Panc1 (cell line): ENCODE measurements around the gene PTPRA. TPM values are rescaled to one million over a fixed set of nuclear protein-coding genes. Genes with fewer than 3 reads are reported as not detected.

ENCODE experiments used
- ATAC-seq: fragments of 200-7000 bp; cut with Tn5 transposase; 2 replicates; pipeline ENCODE4 v1.9.1; 2020; ENCODE audit warnings: mild to moderate bottlenecking, moderate library complexity
- BruUV-seq: library from RNA; stranded (reverse); fragments of 400-500 nt; replicated peaks from 2 replicates; lab custom pipeline; 2021; lab: Mats Ljungman, UMichigan
- CTCF ChIA-PET: fragments of 300-600 bp; sonication (Branson Sonifier 250); formaldehyde crosslinking; loops from one replicate; lab custom pipeline; 2022; ENCODE audit warnings: antibody characterized with exemption; lab: Charles Lee
- POLR2A ChIA-PET: fragments of 300-600 bp; sonication (Branson Sonifier 250); formaldehyde crosslinking; loops from one replicate; lab custom pipeline; 2022; ENCODE audit warnings: antibody characterized with exemption; lab: Charles Lee
- DNase-seq: peaks from one replicate; pipeline ENCODE4 v3.0.0-alpha.2; 2010; ENCODE audit warnings: low read depth, low spot score
- H3K27ac ChIP-seq: 2 replicates; pipeline ENCODE4 v1.5.1; 2011; ENCODE audit warnings: mild to moderate bottlenecking, low read length, inconsistent platforms
- H3K27me3 ChIP-seq: fragments of 200-500 bp; sonication (Bioruptor generic); 2 replicates; pipeline ENCODE4 v1.6.0; 2014; ENCODE audit warnings: low read length, inconsistent platforms; ENCODE audit not compliant: control insufficient read depth, insufficient read depth
- H3K36me3 ChIP-seq: fragments of 200-500 bp; sonication (Bioruptor generic); 2 replicates; pipeline ENCODE4 v1.5.1; 2014; ENCODE audit warnings: inconsistent platforms, mild to moderate bottlenecking, low read length, moderate library complexity; ENCODE audit not compliant: control insufficient read depth, insufficient read depth
- H3K4me1 ChIP-seq: 2 replicates; pipeline ENCODE4 v1.5.1; 2011; ENCODE audit warnings: inconsistent platforms, mild to moderate bottlenecking, low read length, moderate library complexity; ENCODE audit not compliant: control insufficient read depth, insufficient read depth
- H3K4me3 ChIP-seq, 2 experiments: 2 replicates each; pipeline ENCODE4 v1.5.1; 2011 to 2012; ENCODE audit warnings: low read depth in 2 of 2, low read length in 2 of 2, mild to moderate bottlenecking in 2 of 2, inconsistent platforms in 1 of 2, moderate library complexity in 1 of 2
- H3K9me3 ChIP-seq: fragments of 200-500 bp; sonication (Bioruptor generic); 2 replicates; pipeline ENCODE4 v1.5.1; 2014; ENCODE audit warnings: low read depth, mild to moderate bottlenecking, inconsistent platforms, low read length, moderate library complexity; ENCODE audit not compliant: control insufficient read depth, insufficient read depth
- POLR2AphosphoS5 ChIP-seq: IDR thresholded peaks from 2 replicates; pipeline ENCODE4 v1.6.1; 2012; ENCODE audit warnings: mild to moderate bottlenecking, low read depth, low read length, moderate library complexity
- SIN3A ChIP-seq: IDR thresholded peaks from 2 replicates; pipeline ENCODE4 v1.6.1; 2012; ENCODE audit warnings: low read depth, mild to moderate bottlenecking, low read length, moderate library complexity, borderline replicate concordance; ENCODE audit not compliant: insufficient read depth
- TCF7L2 ChIP-seq: IDR thresholded peaks from 2 replicates; pipeline ENCODE4 v1.6.1; 2011; ENCODE audit warnings: mild to moderate bottlenecking, low read depth, low read length, inconsistent platforms
- in situ Hi-C: cut with HindIII; loops from 2 replicates; pipeline ENCODE4 v1.10.0; 2016; ENCODE audit warnings: low sequenced_read_pairs, low pct_unique_long_range_greater_than_20kb
- intact Hi-C: fragments of 100-400 bp; cut with micrococcal nuclease; formaldehyde crosslinking; loops from one replicate; pipeline ENCODE4 v1.10.0; 2022; ENCODE audit not compliant: unreplicated experiment
- total RNA-seq: library from RNA; stranded (reverse); gene quantifications from one replicate; pipeline ENCODE4 v1.2.1, GENCODE V29; 2021; ENCODE audit not compliant: unreplicated experiment
- TF ChIP-seq, protein P1 (sequence below): fragments of 450-650 bp; IDR thresholded peaks from 2 replicates; pipeline ENCODE4 v1.5.1; 2017; ENCODE audit warnings: mild to moderate bottlenecking
- TF ChIP-seq, protein P2 (sequence below), 2 experiments: IDR thresholded peaks; 2 replicates each; pipeline ENCODE4 v1.6.1; 2011 to 2012; ENCODE audit warnings: low read depth in 2 of 2, control low read depth in 1 of 2, low read length in 1 of 2, mild to moderate bottlenecking in 1 of 2, moderate library complexity in 1 of 2; ENCODE audit not compliant: insufficient read depth in 1 of 2

The PTPRA gene
- total RNA-seq, 1 experiment from 2014 or later: 56.6 TPM

DNA sequence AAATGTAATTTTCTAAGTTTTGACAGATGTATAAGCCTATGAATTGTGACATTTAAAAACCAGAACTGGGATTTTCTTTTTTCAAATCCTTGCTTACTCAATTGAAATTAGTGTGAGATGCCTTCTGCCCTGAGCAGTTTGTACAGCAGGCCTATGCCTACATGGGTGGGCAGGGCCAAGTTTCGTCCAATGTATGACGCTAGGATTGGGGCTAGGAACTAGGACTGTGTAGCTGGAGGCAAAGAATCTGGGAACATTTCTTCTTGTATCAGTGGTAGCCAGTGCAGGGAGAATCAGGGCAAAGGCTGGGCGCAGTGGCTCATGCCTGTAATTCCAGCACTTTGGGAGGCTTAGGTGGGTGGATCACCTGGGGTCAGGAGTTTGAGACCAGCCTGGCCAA, 3.9 kb upstream of the PTPRA start:
- in situ Hi-C loops: no loop called here
- Histone ChIP-seq H3K27ac (no peak overlapping the region), H3K36me3 (no peaks in the 10 kb centered on the region; the same call in 1 of the 2 replicates), H3K4me3 (no peak overlapping the region), H3K27me3 (no peaks in the 10 kb centered on the region), H3K9me3 (no peaks in the 10 kb centered on the region), H3K4me1 (peaks cover 29% of the 10 kb centered on the region)
- DNase-seq (no peak), ATAC-seq (no peak)
- intact Hi-C loops: no loop called here
- TF ChIP-seq TCF7L2: no peak
- no TSS peak for BruUV-seq
- ChIA-PET POLR2A (interaction anchor here (0.7 kb wide), 1 partner anchor 573 kb away, joined by 3 read pairs; the partner anchor contains the start of gene TGM3), CTCF (no interaction called here)

GRCh38 chr20:2871111-2871465, 2.2 kb upstream of the PTPRA start:
- Histone ChIP-seq H3K27me3 (no peaks in the 10 kb centered on the region), H3K9me3 (no peaks in the 10 kb centered on the region), H3K36me3 (no peaks in the 10 kb centered on the region; the same call in 1 of the 2 replicates), H3K4me3 (no peak overlapping the region), H3K27ac (peak overlapping the region; percentile 65), H3K4me1 (peaks cover 32% of the 10 kb centered on the region)
- POLR2A ChIA-PET: no interaction called here
- TF ChIP-seq, protein P1, sequence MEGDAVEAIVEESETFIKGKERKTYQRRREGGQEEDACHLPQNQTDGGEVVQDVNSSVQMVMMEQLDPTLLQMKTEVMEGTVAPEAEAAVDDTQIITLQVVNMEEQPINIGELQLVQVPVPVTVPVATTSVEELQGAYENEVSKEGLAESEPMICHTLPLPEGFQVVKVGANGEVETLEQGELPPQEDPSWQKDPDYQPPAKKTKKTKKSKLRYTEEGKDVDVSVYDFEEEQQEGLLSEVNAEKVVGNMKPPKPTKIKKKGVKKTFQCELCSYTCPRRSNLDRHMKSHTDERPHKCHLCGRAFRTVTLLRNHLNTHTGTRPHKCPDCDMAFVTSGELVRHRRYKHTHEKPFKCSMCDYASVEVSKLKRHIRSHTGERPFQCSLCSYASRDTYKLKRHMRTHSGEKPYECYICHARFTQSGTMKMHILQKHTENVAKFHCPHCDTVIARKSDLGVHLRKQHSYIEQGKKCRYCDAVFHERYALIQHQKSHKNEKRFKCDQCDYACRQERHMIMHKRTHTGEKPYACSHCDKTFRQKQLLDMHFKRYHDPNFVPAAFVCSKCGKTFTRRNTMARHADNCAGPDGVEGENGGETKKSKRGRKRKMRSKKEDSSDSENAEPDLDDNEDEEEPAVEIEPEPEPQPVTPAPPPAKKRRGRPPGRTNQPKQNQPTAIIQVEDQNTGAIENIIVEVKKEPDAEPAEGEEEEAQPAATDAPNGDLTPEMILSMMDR: no peak
- TF ChIP-seq POLR2AphosphoS5: no peak
- TF ChIP-seq, protein P2, sequence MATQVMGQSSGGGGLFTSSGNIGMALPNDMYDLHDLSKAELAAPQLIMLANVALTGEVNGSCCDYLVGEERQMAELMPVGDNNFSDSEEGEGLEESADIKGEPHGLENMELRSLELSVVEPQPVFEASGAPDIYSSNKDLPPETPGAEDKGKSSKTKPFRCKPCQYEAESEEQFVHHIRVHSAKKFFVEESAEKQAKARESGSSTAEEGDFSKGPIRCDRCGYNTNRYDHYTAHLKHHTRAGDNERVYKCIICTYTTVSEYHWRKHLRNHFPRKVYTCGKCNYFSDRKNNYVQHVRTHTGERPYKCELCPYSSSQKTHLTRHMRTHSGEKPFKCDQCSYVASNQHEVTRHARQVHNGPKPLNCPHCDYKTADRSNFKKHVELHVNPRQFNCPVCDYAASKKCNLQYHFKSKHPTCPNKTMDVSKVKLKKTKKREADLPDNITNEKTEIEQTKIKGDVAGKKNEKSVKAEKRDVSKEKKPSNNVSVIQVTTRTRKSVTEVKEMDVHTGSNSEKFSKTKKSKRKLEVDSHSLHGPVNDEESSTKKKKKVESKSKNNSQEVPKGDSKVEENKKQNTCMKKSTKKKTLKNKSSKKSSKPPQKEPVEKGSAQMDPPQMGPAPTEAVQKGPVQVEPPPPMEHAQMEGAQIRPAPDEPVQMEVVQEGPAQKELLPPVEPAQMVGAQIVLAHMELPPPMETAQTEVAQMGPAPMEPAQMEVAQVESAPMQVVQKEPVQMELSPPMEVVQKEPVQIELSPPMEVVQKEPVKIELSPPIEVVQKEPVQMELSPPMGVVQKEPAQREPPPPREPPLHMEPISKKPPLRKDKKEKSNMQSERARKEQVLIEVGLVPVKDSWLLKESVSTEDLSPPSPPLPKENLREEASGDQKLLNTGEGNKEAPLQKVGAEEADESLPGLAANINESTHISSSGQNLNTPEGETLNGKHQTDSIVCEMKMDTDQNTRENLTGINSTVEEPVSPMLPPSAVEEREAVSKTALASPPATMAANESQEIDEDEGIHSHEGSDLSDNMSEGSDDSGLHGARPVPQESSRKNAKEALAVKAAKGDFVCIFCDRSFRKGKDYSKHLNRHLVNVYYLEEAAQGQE (IDR thresholded peaks at IDR 0.05; ENCODE audit: insufficient read depth in 1 of 2, low read depth in 2 of 2, low read length in 1 of 2): no peak
- no peak for TF ChIP-seq TCF7L2
- TF ChIP-seq SIN3A: no peak
- DNase-seq (no peak), ATAC-seq (no peak)
- in situ Hi-C loops (no loop called here), intact Hi-C loops (no loop called here)
- CTCF ChIA-PET: no interaction called here
- BruUV-seq: no TSS peak

DNA sequence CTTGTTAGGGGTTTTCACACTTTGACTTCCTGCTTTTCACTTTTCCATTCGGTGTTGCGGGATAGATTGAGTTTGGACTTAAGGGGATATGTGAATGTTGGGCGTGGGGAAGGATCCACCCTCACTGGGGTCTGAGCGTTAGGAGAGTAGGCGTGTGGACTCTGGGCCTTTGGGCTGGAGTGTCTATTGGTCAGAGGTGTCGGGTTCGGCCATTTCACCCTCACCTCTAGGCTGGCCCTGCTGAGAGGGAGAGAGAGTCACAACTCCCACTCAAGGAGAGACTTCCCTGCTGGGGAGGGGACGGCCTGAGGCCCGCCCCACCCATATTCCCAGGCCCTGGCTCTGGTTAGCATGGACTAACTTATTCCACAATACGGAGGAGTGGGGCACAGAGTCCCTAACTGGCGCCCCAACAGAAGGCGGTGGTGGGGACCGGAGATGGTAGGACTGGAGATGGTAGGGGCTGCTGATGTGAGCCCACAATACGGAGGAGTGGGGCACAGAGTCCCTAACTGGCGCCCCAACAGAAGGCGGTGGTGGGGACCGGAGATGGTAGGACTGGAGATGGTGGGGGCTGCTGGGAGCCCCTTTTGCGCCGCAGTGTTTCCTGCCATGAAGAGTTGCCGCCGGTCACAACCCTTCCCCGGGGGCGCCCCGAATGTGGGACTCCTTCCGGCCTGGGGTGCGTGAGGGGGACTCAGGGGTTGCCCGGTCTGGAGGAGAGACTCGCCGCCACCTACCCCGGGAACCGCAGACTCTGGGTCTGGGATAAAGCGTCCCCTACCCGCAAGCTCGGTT, 1.4 kb upstream of the PTPRA start:
- Histone ChIP-seq H3K4me1 (peaks cover 32% of the 10 kb centered on the region), H3K27me3 (no peaks in the 10 kb centered on the region), H3K9me3 (no peaks in the 10 kb centered on the region), H3K27ac (peak overlapping the region; percentile 92), H3K4me3 (peak overlapping the region; percentile 80 to 82), H3K36me3 (no peaks in the 10 kb centered on the region; the same call in 1 of the 2 replicates)
- no peak for DNase-seq
- POLR2A ChIA-PET: no interaction called here
- TF ChIP-seq, protein P1: no peak
- TF ChIP-seq SIN3A (no peak), TCF7L2 (no peak), POLR2AphosphoS5 (no peak)
- TF ChIP-seq, protein P2 (IDR thresholded peaks at IDR 0.05; ENCODE audit: insufficient read depth in 1 of 2, low read depth in 2 of 2, low read length in 1 of 2): no peak
- in situ Hi-C loops (no loop called here), intact Hi-C loops (no loop called here)
- ATAC-seq: peak; percentile 19
- BruUV-seq: no TSS peak
- CTCF ChIA-PET: interaction anchor here (0.6 kb wide), 1 partner anchor 295 kb away, joined by 3 read pairs; no protein-coding TSS in a partner anchor
